Measurements from ENCODE around the gene HMOX2.

GRCh38 chr16:4532238-4532637 is 56.0 kb downstream of the HMOX2 start:
- TF ChIP-seq GATA2 (IDR thresholded peaks at IDR 0.05; ENCODE audit: low read depth, low read length): no peak
- TF ChIP-seq GATA3 (IDR thresholded peaks at IDR 0.05; ENCODE audit: low read depth, low read length): no peak
